Prostate gland (tissue), 2 donors: ENCODE data around the gene INO80D. TPM values are rescaled to one million over a fixed set of nuclear protein-coding genes. Genes with fewer than 3 reads are reported as not detected.
"Not testable (repeated sequence)": the region's sequence is repeated elsewhere in the genome, so short reads cannot be mapped to it uniquely, and the experiment has no call there.

ENCODE experiments used
- DNase-seq: peaks from one replicate; pipeline ENCODE4 v3.0.0-alpha.2; 2019; ENCODE audit warnings: low spot score
- H3K27ac ChIP-seq, 2 donors: fragments of 200-600 bp; sonication (generic); 2 replicates each; pipeline ENCODE4 v1.5.1; 2017 to 2019
- H3K27me3 ChIP-seq: fragments of 200-600 bp; sonication (generic); replicated peaks from 2 replicates; pipeline ENCODE4 v1.5.1; 2019; ENCODE audit not compliant: insufficient read depth
- H3K36me3 ChIP-seq, 2 donors: fragments of 200-600 bp; sonication (generic); 1 replicate in 1 of 2; 2 replicates in 1 of 2; pipeline versions ENCODE4 v1.5.1 to v1.8.1; 2017 to 2019
- H3K4me1 ChIP-seq: fragments of 200-600 bp; sonication (generic); replicated peaks from 2 replicates; pipeline ENCODE4 v1.5.1; 2019
- H3K4me3 ChIP-seq, 2 donors: fragments of 200-600 bp; sonication (generic); 2 replicates each; pipeline ENCODE4 v1.5.1; 2017 to 2019
- H3K9me3 ChIP-seq: fragments of 200-600 bp; sonication (generic); 2 replicates; pipeline ENCODE4 v1.5.1; 2017
- CTCF ChIP-seq, 4 experiments: fragments of 200-600 bp in 2 of 4; fragments of 450-650 bp in 2 of 4; sonication (generic) in 2 of 4; IDR thresholded peaks; 1 replicate in 3 of 4; 2 replicates in 1 of 4; pipeline ENCODE4 v1.5.1; 2016 to 2019; ENCODE audit warnings: antibody characterized with exemption in 4 of 4, mild to moderate bottlenecking in 2 of 4, moderate library complexity in 2 of 4
- POLR2A ChIP-seq: fragments of 450-650 bp; IDR thresholded peaks from one replicate; pipeline ENCODE4 v1.6.1; 2016; ENCODE audit warnings: antibody characterized with exemption, mild to moderate bottlenecking
- POLR2AphosphoS5 ChIP-seq: sonication (generic); formaldehyde crosslinking; IDR thresholded peaks from one replicate; pipeline ENCODE4 v1.6.1; 2017; ENCODE audit warnings: antibody characterized with exemption
- WGBS: methylation state at CpG from one replicate; pipeline ENCODE4 v1.1.5; 2018; 5-methylcytosine and 5-hydroxymethylcytosine counted together
- intact Hi-C: fragments of 100-400 bp; cut with DNase I; formaldehyde crosslinking; loops from one replicate; pipeline ENCODE4 v1.14.2; 2022
- total RNA-seq, 2 donors: library from RNA; depleted of rRNA; stranded (reverse); fragments of >200 nt; gene quantifications; one replicate each; pipeline ENCODE4 v1.1.0, GENCODE V29; 2016

Gene INO80D
- total RNA-seq, 2 donors from 2014 or later, result 11.7 to 32.8 TPM

DNA sequence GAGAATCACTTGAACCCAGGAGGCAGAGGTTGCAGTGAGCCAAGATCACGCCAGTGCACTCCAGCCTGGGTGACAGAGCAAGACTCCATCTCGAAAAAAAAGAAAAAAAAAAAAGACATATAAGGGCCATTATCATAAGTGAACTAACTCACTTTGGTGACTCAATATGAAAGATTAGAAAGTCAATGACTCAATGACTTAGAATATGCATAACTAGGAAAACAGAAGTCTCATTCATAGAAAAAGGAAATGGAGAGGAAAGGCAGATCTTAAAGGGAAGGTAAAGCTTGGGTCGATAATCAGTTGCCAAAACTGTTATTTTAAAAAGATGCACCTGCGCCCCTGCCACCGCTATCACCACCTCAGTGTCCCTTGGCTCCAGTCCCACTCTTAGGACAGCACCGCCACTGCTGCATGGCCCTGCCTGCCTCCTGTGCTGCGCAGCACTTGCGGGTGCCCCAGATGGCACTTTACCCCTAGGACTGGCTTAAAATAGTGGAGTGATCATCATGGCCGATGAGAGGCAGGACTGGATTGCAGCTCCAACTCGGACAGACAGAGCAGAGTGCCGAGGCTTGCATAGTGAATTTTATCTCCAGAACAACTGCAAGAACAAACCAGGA is 54.7 kb downstream of the INO80D start:
- no peak for DNase-seq
- Histone ChIP-seq H3K4me1 (no peaks in the 10 kb centered on the region), H3K27me3 (no peaks in the 10 kb centered on the region), H3K27ac (no peak overlapping the region), H3K36me3 (no peaks in the 10 kb centered on the region), H3K4me3 (no peak overlapping the region), H3K9me3 (no peaks in the 10 kb centered on the region)
- no peak for TF ChIP-seq CTCF (IDR thresholded peaks at IDR 0.05)
- TF ChIP-seq POLR2A, result no peak
- TF ChIP-seq POLR2AphosphoS5, result no peak
- intact Hi-C loops, result no loop called here
- 94% methylated on average over 11 of the region's 11 CpGs for WGBS

GRCh38 chr2:206028101-206028500 is 57.9 kb downstream of the INO80D start:
- H3K9me3 ChIP-seq, result no peaks in the 10 kb centered on the region
- H3K27me3 ChIP-seq, result no peaks in the 10 kb centered on the region
- no peak overlapping the region for H3K27ac ChIP-seq
- intact Hi-C loops, result no loop called here
- no peak for TF ChIP-seq POLR2AphosphoS5
- no peak for TF ChIP-seq CTCF (IDR thresholded peaks at IDR 0.05)
- no peak for TF ChIP-seq POLR2A
- no peak for DNase-seq
- no peaks in the 10 kb centered on the region for H3K4me1 ChIP-seq
- no peak overlapping the region for H3K4me3 ChIP-seq
- WGBS, result 95% methylated on average over 10 of the region's 10 CpGs
- H3K36me3 ChIP-seq, result no peaks in the 10 kb centered on the region

GRCh38 chr2:206023183-206023582 is 62.8 kb downstream of the INO80D start:
- 83% methylated on average over 8 of the region's 8 CpGs for WGBS
- intact Hi-C loops, result no loop called here
- H3K36me3 ChIP-seq, result no peaks in the 10 kb centered on the region
- H3K4me1 ChIP-seq, result no peaks in the 10 kb centered on the region
- no peak for TF ChIP-seq POLR2A
- no peak for TF ChIP-seq POLR2AphosphoS5
- TF ChIP-seq CTCF (IDR thresholded peaks at IDR 0.05), result no peak
- no peaks in the 10 kb centered on the region for H3K27me3 ChIP-seq
- H3K4me3 ChIP-seq, result no peak overlapping the region
- no peaks in the 10 kb centered on the region for H3K9me3 ChIP-seq
- DNase-seq, result no peak
- H3K27ac ChIP-seq, result no peak overlapping the region

DNA sequence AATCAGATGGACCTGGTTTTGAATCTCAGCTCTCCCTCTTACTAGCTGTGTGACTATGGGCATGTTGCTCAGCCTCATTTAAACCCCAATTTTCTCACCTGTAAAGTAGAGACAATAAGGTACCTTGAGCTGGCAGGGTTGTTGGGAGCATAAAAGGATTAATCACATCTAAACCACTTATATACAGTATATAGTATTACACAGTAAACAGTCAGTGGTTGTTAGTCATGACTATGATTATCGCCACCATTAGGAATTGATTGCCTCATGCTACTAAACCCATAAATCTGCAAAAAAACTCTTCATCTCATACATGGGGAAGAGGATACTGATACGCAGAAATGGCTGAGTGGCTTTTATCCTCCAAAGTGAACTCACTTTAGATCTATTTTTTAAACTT is 65.8 kb downstream of the INO80D start:
- intact Hi-C loops, result no loop called here
- no peak for TF ChIP-seq CTCF (IDR thresholded peaks at IDR 0.05)
- H3K36me3 ChIP-seq, result no peaks in the 10 kb centered on the region

DNA sequence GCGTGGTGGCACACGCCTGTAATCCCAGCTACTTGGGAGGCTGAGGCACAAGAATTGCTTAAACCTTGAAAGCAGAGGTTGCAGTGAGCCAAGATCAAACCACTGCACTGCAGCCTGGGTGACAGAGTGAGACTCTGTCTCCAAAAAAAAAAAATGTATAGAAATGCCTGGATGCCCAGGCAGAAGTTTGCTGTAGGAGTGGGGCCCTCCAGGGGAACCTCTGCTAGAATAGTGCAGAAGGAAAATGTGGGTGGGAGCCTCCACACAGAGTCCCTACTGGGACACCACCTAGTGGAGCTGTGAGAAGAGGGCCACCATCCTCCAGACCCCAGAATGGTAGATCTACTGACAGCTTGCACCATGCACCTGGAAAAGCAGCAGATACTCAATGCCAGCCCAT is 70.2 kb downstream of the INO80D start:
- intact Hi-C loops, H3K36me3 ChIP-seq, DNase-seq: not testable (repeated sequence)

More for the DNA sequence above, 65.8 kb downstream of the INO80D start:
- H3K27ac ChIP-seq, result no peak overlapping the region
- no peaks in the 10 kb centered on the region for H3K4me1 ChIP-seq
- no peaks in the 10 kb centered on the region for H3K27me3 ChIP-seq
- H3K9me3 ChIP-seq, result no peaks in the 10 kb centered on the region
- WGBS, result 92% methylated on average over 2 of the region's 2 CpGs
- no peak for DNase-seq
- H3K4me3 ChIP-seq, result no peak overlapping the region

More for the DNA sequence above, 70.2 kb downstream of the INO80D start:
- 91% methylated on average over 2 of the region's 2 CpGs for WGBS
- H3K27ac ChIP-seq, H3K9me3 ChIP-seq, H3K4me3 ChIP-seq, H3K4me1 ChIP-seq, H3K27me3 ChIP-seq: not testable (repeated sequence)
